Effector memory CD4-positive, alpha-beta T cell (primary cell): ENCODE data around the gene VSTM1.
"Not testable (repeated sequence)": the region's sequence is repeated elsewhere in the genome, so short reads cannot be mapped to it uniquely, and the experiment has no call there.

Source experiments
- DNase-seq, 3 donors: peaks; one replicate each; pipeline ENCODE4 v3.0.0-alpha.2; 2020
- H3K27ac ChIP-seq: 2 replicates; pipeline ENCODE4 v1.7.0; 2013; ENCODE audit warnings: mild to moderate bottlenecking, low read length, moderate library complexity; ENCODE audit not compliant: insufficient read depth, poor library complexity, severe bottlenecking
- H3K27me3 ChIP-seq: replicated peaks from 2 replicates; pipeline ENCODE4 v1.7.0; 2013; ENCODE audit warnings: mild to moderate bottlenecking, low read length; ENCODE audit not compliant: insufficient read depth, control insufficient read depth, poor library complexity, severe bottlenecking
- H3K36me3 ChIP-seq: 2 replicates; pipeline ENCODE4 v1.7.0; 2013; ENCODE audit warnings: mild to moderate bottlenecking, low read length, moderate library complexity; ENCODE audit not compliant: control insufficient read depth, insufficient read depth
- H3K4me1 ChIP-seq: 2 replicates; pipeline ENCODE4 v1.7.0; 2013; ENCODE audit warnings: low read length, mild to moderate bottlenecking; ENCODE audit not compliant: control insufficient read depth, insufficient read depth, poor library complexity, severe bottlenecking
- H3K4me3 ChIP-seq: 2 replicates; pipeline ENCODE4 v1.7.0; 2013; ENCODE audit warnings: low read length, low read depth, mild to moderate bottlenecking; ENCODE audit not compliant: insufficient read depth, poor library complexity, severe bottlenecking
- H3K9me3 ChIP-seq: 2 replicates; pipeline ENCODE4 v1.7.0; 2013; ENCODE audit warnings: mild to moderate bottlenecking, low read length, moderate library complexity; ENCODE audit not compliant: control insufficient read depth

The VSTM1 gene

DNA sequence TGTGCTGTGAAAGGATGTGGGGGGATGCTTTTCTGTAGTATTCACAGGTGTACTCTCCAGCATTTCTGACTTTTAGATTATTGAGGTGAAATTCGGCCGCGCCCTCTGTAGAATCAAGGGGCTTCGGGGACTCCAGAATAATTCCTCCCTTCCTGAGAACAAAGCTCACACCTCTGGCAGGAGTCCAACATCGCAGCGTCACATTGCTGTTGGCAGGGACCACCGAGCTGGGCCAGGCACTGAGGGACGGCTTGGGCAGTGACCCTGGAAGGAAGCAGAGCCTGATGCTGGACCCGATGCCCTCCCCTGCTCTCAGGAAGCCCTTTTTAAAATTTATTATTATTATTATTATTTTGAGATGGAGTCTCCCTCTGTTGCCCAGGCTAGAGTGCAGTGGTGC lies 11.2 kb upstream of the VSTM1 start:
- Histone ChIP-seq H3K4me3 (no peak overlapping the region), H3K9me3 (no peaks in the 10 kb centered on the region), H3K36me3 (no peaks in the 10 kb centered on the region), H3K4me1 (no peaks in the 10 kb centered on the region), H3K27ac (no peak overlapping the region), H3K27me3 (no peaks in the 10 kb centered on the region)
- no peak for DNase-seq

DNA sequence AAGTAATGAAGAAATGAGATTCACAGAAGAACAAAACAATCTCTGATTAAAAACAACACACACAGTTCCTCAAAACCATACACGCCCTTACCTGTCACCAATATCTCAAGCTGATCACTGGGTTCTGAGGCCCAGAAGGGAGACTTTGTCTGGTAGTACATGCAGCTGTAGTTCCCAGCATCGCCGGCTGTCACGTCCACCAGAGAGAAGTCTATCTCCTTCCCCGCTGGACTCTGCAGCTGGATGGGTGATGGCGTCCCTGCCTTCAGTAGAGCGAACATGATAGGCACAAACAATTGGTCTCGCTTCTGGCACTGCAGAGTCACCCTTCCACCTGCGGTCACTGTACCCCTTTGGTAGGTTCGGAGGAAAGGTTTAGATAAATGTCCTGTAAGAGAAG lies 10.1 kb upstream of the VSTM1 start:
- H3K4me3 ChIP-seq = no peak overlapping the region
- no peaks in the 10 kb centered on the region for H3K27me3 ChIP-seq
- H3K9me3 ChIP-seq = no peaks in the 10 kb centered on the region
- no peaks in the 10 kb centered on the region for H3K36me3 ChIP-seq
- H3K27ac ChIP-seq = no peak overlapping the region
- no peak for DNase-seq
- no peaks in the 10 kb centered on the region for H3K4me1 ChIP-seq

- no peaks in the 10 kb centered on the region for H3K4me1 ChIP-seq
- DNase-seq = no peak
- no peaks in the 10 kb centered on the region for H3K27me3 ChIP-seq
- H3K27ac ChIP-seq = no peak overlapping the region
- no peak overlapping the region for H3K4me3 ChIP-seq
- H3K36me3 ChIP-seq = no peaks in the 10 kb centered on the region
- H3K9me3 ChIP-seq = no peaks in the 10 kb centered on the region
Observed at GRCh38 chr19:54069470-54069869, 5.8 kb upstream of the VSTM1 start.

GRCh38 chr19:54062643-54063042 lies 1.1 kb downstream of the VSTM1 start:
- Histone ChIP-seq H3K9me3 (no peaks in the 10 kb centered on the region), H3K4me1 (no peaks in the 10 kb centered on the region), H3K27me3 (no peaks in the 10 kb centered on the region), H3K36me3 (no peaks in the 10 kb centered on the region), H3K4me3 (no peak overlapping the region), H3K27ac (no peak overlapping the region)
- DNase-seq = no peak

DNA sequence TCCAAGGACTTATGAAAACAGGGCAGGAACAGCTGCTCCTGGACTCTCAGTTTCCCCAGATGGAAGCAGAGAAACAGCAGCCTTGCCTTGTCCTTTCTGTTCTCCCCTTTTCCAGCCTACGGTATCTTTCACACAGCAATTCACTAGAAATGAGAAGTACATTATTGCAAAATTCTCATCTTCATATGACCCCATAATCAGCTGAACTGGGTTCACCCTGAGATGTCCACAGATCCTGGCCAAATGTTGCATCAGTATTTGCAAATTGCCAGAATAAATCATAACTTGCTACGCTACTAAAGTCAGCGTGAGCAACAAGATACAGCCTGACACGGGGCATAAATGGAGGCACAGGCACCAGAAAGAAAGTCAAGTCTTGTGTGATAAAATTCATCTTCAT lies 16.1 kb downstream of the VSTM1 start:
- Histone ChIP-seq H3K36me3 (no peaks in the 10 kb centered on the region), H3K9me3 (no peaks in the 10 kb centered on the region), H3K27ac (no peak overlapping the region), H3K4me3 (no peak overlapping the region), H3K4me1 (no peaks in the 10 kb centered on the region), H3K27me3 (peaks cover 5% of the 10 kb centered on the region)
- DNase-seq = no peak

DNA sequence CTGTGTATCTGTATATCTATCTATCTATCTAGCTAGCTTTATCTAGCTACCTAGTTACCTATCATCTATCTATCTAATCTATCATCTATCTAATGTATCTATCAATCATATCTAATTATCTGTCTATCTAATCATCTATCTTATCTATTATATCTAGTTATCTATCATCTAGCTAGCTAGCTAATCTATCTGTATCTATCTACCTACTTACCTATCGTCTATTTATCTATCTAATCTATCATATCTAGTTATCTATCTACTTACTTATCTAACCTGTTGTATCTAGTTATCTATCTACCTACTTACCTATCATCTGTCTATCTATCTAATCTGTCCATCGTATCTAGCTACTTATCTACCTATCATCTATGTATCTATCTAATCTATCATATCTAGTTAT lies 17.9 kb downstream of the VSTM1 start:
- Histone ChIP-seq H3K4me3 (no peak overlapping the region), H3K27me3 (peaks cover 5% of the 10 kb centered on the region), H3K36me3 (no peaks in the 10 kb centered on the region), H3K9me3 (no peaks in the 10 kb centered on the region), H3K27ac (no peak overlapping the region), H3K4me1 (no peaks in the 10 kb centered on the region)
- DNase-seq = no peak

- H3K4me3 ChIP-seq = no peak overlapping the region
- peaks cover 5% of the 10 kb centered on the region for H3K27me3 ChIP-seq
- no peak for DNase-seq
- H3K36me3 ChIP-seq = no peaks in the 10 kb centered on the region
- no peaks in the 10 kb centered on the region for H3K4me1 ChIP-seq
- no peak overlapping the region for H3K27ac ChIP-seq
- no peaks in the 10 kb centered on the region for H3K9me3 ChIP-seq
Observed at GRCh38 chr19:54042989-54043388, 20.7 kb downstream of the VSTM1 start.

DNA sequence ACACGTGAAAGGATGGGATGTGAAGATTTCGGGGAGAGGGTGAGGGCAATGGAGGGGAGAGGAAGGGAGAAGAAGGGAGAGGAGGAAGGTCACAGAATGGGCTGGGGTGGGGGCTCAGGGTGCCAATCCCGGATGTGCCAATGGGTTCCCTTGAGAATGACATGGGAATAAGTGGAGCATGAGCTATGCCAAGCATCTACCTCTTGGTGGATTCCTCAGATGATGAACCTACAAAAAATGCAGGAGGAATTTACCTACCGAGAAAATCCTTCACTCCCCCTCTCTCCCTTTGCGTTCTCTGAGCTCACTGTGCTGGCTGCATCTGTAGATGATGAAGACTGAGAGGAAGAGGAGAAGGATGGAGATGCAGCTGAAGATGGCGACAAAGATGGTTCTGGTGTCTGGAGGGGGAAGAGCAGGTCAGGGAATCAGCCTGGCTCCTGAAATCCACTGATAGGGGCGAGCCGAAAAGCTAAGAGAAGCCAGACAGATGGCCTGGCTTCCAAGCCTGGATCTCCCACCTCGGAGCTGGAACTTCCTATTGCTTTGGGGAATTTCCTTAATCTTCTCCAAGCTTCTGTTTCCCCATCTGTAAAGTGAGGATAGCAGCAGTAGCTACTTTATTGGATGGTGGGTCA lies 21.6 kb downstream of the VSTM1 start:
- Histone ChIP-seq H3K4me3 (no peak overlapping the region), H3K4me1 (no peaks in the 10 kb centered on the region), H3K9me3 (no peaks in the 10 kb centered on the region), H3K36me3 (no peaks in the 10 kb centered on the region), H3K27ac (no peak overlapping the region), H3K27me3 (peaks cover 5% of the 10 kb centered on the region)
- no peak for DNase-seq

DNA sequence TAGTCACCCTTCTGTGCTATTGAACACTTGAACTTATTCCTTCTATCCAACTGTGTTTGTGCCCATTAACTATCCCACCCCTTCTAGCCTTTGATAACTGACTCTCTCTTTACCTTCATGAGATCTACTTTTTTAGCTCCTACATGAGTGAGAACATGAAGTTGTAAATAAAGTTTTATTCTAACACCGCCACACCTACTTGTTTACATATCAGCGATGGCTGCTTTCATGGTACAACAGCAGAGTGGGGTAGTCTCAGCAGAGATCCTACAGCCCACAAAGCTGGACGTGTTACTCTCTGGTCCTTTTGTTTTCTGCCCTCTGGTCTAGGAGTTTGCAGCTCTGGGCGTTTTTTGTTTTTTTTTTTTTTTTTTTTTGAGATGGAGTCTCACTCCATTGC lies 23.7 kb downstream of the VSTM1 start:
- H3K27me3 ChIP-seq = no peaks in the 10 kb centered on the region
- no peak for DNase-seq
- H3K36me3 ChIP-seq = no peaks in the 10 kb centered on the region
- no peaks in the 10 kb centered on the region for H3K9me3 ChIP-seq
- H3K27ac ChIP-seq = no peak overlapping the region
- no peaks in the 10 kb centered on the region for H3K4me1 ChIP-seq
- H3K4me3 ChIP-seq = no peak overlapping the region

- H3K27ac ChIP-seq, H3K4me3 ChIP-seq, H3K4me1 ChIP-seq, H3K27me3 ChIP-seq, H3K9me3 ChIP-seq, H3K36me3 ChIP-seq, DNase-seq: not testable (repeated sequence)
Observed at GRCh38 chr19:54036542-54036941, 27.2 kb downstream of the VSTM1 start.
